Thymus (tissue), 11 donors: Measurements from ENCODE around the gene ITGB1BP1. TPM values are rescaled to one million over a fixed set of nuclear protein-coding genes. Genes with fewer than 3 reads are reported as not detected.

Experiments
- DNase-seq, 9 donors: peaks; one replicate each; pipeline ENCODE4 v3.0.0-alpha.2; 2013; ENCODE audit warnings: low spot score in 9 of 9, low read depth in 6 of 9, missing footprints in 1 of 9
- H3K27ac ChIP-seq, 2 donors: one replicate each; pipeline ENCODE4 v1.5.1; 2013; ENCODE audit warnings: control low read depth in 1 of 2, low read depth in 1 of 2, low read length in 1 of 2, mild to moderate bottlenecking in 1 of 2, moderate library complexity in 1 of 2
- H3K27me3 ChIP-seq, 2 donors: one replicate each; pipeline ENCODE4 v1.5.1; 2013; ENCODE audit warnings: low read length in 1 of 2; ENCODE audit not compliant: control insufficient read depth in 2 of 2, insufficient read depth in 1 of 2
- H3K36me3 ChIP-seq, 2 donors: one replicate each; pipeline ENCODE4 v1.5.1; 2013; ENCODE audit warnings: low read length in 1 of 2, mild to moderate bottlenecking in 1 of 2, moderate library complexity in 1 of 2; ENCODE audit not compliant: control insufficient read depth in 2 of 2, insufficient read depth in 2 of 2
- H3K4me1 ChIP-seq, 2 donors: one replicate each; pipeline ENCODE4 v1.5.1; 2013; ENCODE audit warnings: low read length in 2 of 2; ENCODE audit not compliant: control insufficient read depth in 2 of 2, insufficient read depth in 2 of 2
- H3K4me3 ChIP-seq, 2 donors: one replicate each; pipeline ENCODE4 v1.5.1; 2013; ENCODE audit warnings: low read length in 2 of 2, control low read depth in 1 of 2, mild to moderate bottlenecking in 1 of 2
- H3K9me3 ChIP-seq, 2 donors: one replicate each; pipeline ENCODE4 v1.5.1; 2013; ENCODE audit warnings: low read length in 1 of 2, mild to moderate bottlenecking in 1 of 2; ENCODE audit not compliant: control insufficient read depth in 2 of 2, insufficient read depth in 1 of 2
- WGBS: extraction: QIAGEN DNeasy Blood & Tissue Kit; methylation state at CpG from one replicate; pipeline ENCODE4 v1.1.7; 2013; 5-methylcytosine and 5-hydroxymethylcytosine counted together
- polyA plus RNA-seq: library from polyadenylated mRNA; stranded (reverse); fragments of 200-250 nt; gene quantifications from one replicate; pipeline ENCODE4 v1.2.3, GENCODE V29; 2013
- total RNA-seq: library from RNA; stranded (reverse); fragments of 120-200 nt; gene quantifications from one replicate; pipeline ENCODE4 v1.2.4, GENCODE V29; 2013
- donor health status: healthy.

The ITGB1BP1 gene
- total and polyA plus RNA-seq, 2 donors: 37.3 to 116 TPM

DNA sequence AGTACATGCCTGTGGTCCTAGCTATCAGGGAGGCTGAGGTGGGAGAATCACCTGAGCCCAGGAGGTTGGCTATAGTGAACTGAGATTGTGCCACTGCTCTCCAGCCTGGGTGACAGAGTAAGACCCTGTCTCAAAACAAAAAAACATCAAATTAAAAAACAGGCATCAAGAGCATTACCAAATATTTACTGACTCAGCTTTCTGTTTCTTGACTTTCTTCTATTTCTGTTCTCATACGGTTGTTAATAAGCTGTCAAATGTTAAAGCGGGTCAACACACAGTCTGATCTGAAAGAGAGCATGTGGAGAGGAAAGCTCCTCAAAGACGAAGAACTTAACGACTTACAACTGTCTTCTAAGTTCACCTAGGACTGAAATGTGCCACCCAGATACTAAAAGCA lies 59.0 kb downstream of the ITGB1BP1 start:
- Histone ChIP-seq H3K27ac (no peak overlapping the region), H3K4me1 (no peaks in the 10 kb centered on the region), H3K27me3 (no peaks in the 10 kb centered on the region), H3K36me3 (no peaks in the 10 kb centered on the region), H3K9me3 (no peaks in the 10 kb centered on the region), H3K4me3 (no peak overlapping the region)
- 95% methylated on average over 4 of the region's 4 CpGs for WGBS
- no peak for DNase-seq

DNA sequence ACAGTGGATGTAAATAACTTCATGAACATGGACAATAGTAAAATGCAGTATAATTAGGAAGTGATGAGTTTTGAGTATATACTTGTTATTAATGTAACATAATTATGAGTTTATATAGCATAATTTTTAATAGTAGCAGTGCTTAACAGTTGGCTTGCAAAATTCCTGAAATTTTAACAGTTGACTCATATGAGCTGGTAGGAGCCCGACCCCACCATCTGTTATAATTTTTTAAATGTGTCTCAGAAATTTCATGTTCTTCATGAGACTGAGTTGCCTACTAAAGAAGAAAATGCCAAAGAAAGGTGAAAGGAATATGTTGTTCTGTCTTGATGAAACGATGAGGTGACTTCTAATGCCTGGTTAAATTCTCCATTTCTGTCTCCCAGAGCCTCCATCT lies 62.6 kb downstream of the ITGB1BP1 start:
- H3K4me1 ChIP-seq: no peaks in the 10 kb centered on the region
- H3K9me3 ChIP-seq: no peaks in the 10 kb centered on the region
- H3K27ac ChIP-seq: no peak overlapping the region
- no peaks in the 10 kb centered on the region for H3K27me3 ChIP-seq
- H3K36me3 ChIP-seq: no peaks in the 10 kb centered on the region
- DNase-seq: no peak
- WGBS: 93% methylated on average over 2 of the region's 2 CpGs
- H3K4me3 ChIP-seq: no peak overlapping the region

DNA sequence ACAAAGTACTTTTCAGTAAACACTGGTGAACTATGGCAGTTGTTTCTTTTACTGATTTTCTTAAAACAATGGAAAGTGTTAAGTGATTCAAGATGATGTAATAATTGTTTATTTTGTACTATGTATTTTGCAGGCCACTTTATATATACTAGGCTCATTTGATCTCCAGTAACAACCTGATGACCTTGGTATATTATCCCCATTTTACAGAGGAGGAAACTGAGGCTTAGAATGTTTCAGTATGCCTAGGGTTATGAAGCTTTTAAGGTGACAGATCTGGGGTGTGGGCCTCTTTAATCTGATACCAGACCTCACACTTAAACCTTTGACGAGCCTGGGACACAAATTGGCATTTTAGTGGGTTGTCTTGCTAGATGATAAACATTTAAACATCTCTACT lies 63.2 kb downstream of the ITGB1BP1 start:
- Histone ChIP-seq H3K4me1 (no peaks in the 10 kb centered on the region), H3K9me3 (no peaks in the 10 kb centered on the region), H3K36me3 (no peaks in the 10 kb centered on the region), H3K27ac (no peak overlapping the region), H3K4me3 (no peak overlapping the region), H3K27me3 (no peaks in the 10 kb centered on the region)
- no peak for DNase-seq
- 93% methylated on average over 1 of the region's 1 CpG for WGBS

DNA sequence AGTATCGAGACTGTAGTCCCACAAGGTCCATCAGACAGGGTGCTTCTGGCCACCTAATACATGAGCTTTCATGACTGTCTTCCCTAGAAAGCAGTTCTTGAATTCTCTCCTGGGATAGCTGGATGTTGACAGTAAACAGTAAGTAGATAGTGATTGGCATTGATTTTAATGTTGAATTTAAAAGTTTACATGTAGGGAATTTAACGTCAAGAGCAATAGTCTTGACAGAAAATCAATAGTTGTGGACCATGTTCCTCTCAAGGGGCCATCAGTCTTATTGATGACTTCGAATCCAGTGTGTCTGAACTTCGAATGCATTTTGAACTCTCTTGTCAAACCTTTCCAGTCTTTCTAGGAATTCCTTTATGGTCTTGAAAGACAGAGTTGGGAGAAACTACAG lies 63.9 kb downstream of the ITGB1BP1 start:
- Histone ChIP-seq H3K36me3 (no peaks in the 10 kb centered on the region), H3K4me1 (no peaks in the 10 kb centered on the region), H3K9me3 (no peaks in the 10 kb centered on the region), H3K4me3 (no peak overlapping the region), H3K27ac (no peak overlapping the region), H3K27me3 (no peaks in the 10 kb centered on the region)
- DNase-seq: no peak
- WGBS: 96% methylated on average over 4 of the region's 4 CpGs

DNA sequence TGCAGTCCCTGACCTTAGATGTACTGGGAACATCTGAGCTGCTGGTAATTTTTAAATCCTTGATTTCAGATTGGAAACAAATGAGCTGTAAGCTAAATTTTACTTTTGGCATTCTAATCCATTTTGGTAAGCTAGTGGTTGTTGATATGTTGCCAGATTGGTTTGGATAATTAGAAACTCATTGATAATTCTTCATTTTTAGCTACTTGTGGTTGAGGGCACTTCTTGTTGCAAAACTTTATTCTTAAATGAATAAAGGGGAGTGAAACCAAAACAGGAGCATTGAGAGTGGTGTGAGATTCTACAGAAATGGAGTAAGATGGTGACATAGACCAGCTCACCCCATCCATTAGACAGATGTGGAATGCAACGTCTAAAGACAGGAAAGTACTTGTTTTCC lies 64.5 kb downstream of the ITGB1BP1 start:
- H3K4me1 ChIP-seq: no peaks in the 10 kb centered on the region
- H3K27ac ChIP-seq: no peak overlapping the region
- H3K4me3 ChIP-seq: no peak overlapping the region
- H3K9me3 ChIP-seq: no peaks in the 10 kb centered on the region
- H3K36me3 ChIP-seq: no peaks in the 10 kb centered on the region
- 95% methylated on average over 1 of the region's 1 CpG for WGBS
- DNase-seq: no peak
- H3K27me3 ChIP-seq: no peaks in the 10 kb centered on the region

DNA sequence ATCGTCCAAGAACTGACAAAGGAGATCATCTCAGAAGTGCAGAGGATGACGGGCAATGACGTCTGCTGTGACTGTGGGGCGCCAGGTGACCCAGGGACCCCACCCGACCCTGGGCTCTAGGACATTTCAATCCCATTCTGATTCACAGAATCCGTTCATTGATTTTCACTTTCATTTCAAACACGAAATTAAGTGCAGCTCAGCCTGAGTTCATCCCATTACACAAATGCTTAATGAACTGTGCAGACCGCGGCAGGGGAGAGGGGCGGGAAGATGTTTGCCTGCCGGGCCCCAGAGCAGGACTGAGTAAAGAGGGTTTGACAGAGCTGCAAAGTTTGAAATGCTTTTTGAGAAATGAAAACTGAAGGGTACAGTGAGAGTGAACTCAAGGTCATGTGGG lies 67.1 kb downstream of the ITGB1BP1 start:
- H3K4me1 ChIP-seq: no peaks in the 10 kb centered on the region
- no peaks in the 10 kb centered on the region for H3K27me3 ChIP-seq
- H3K27ac ChIP-seq: no peak overlapping the region
- H3K4me3 ChIP-seq: no peak overlapping the region
- 96% methylated on average over 11 of the region's 11 CpGs for WGBS
- DNase-seq: no peak
- no peaks in the 10 kb centered on the region for H3K9me3 ChIP-seq
- H3K36me3 ChIP-seq: no peaks in the 10 kb centered on the region

DNA sequence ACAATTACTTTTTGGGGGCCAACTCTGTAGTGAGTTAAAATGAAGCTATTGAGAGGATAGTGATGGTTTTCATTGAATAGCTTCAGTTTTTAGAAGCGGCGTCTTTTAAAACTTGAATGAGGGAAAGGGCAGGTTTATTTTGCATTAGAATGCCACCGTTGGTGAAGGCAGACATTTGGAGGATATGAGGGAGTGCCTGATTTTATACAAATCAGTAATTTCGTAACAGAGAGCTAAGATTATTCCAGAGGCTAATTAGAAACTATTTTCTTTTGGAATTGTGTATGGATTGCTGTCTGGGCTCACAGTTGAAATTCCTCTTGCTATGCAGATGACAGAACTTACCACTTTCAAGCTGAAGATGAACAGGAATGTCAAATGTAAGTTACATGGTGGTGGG lies 67.6 kb downstream of the ITGB1BP1 start:
- no peaks in the 10 kb centered on the region for H3K36me3 ChIP-seq
- no peaks in the 10 kb centered on the region for H3K27me3 ChIP-seq
- no peak overlapping the region for H3K4me3 ChIP-seq
- WGBS: 91% methylated on average over 4 of the region's 4 CpGs
- H3K9me3 ChIP-seq: no peaks in the 10 kb centered on the region
- DNase-seq: no peak
- H3K27ac ChIP-seq: no peak overlapping the region
- H3K4me1 ChIP-seq: no peaks in the 10 kb centered on the region

DNA sequence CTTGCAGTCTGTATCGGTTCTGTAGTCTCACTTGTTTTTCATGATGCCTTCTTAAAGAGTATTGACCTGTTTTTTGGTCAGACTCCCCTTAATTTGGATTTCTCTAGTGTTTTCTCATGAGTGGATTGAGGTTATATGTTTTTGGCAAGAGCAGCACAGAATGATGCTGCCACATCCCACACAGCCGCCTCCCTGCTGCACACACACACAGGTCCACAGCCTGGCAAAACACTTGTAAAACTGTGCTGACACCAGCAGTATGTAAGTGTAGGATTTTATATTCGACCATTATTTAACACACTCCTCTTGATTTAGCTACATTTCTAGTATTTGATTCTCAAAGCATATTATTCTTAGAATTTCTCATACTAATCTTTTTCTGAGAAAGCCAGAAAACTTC lies 68.1 kb downstream of the ITGB1BP1 start:
- Histone ChIP-seq H3K4me3 (no peak overlapping the region), H3K4me1 (no peaks in the 10 kb centered on the region), H3K27me3 (no peaks in the 10 kb centered on the region), H3K36me3 (no peaks in the 10 kb centered on the region), H3K27ac (no peak overlapping the region), H3K9me3 (no peaks in the 10 kb centered on the region)
- WGBS: 95% methylated on average over 3 of the region's 3 CpGs
- no peak for DNase-seq

DNA sequence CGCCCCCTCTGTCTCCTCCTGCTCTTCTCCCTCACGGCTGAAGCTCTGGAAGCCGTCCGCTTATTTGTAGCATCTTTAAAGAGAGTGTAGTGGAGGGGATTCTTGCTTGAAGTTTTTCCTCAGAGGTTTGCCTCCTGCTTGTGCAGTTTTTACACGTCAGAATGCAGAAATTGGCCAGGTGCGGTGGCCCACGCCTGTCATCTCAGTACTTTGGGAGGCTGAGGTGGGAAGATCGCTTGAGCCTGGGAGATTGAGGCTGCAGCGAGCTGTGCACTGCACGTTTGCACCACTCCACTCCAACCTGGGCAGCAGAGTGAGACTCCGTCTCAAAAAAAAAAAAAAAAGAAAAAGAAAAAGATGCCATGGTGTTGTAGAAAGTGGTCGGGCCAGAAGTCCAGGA lies 69.0 kb downstream of the ITGB1BP1 start:
- H3K4me3 ChIP-seq: no peak overlapping the region
- H3K9me3 ChIP-seq: no peaks in the 10 kb centered on the region
- no peaks in the 10 kb centered on the region for H3K4me1 ChIP-seq
- no peak for DNase-seq
- H3K27ac ChIP-seq: no peak overlapping the region
- H3K36me3 ChIP-seq: no peaks in the 10 kb centered on the region
- H3K27me3 ChIP-seq: no peaks in the 10 kb centered on the region
- 97% methylated on average over 12 of the region's 12 CpGs for WGBS
